AG08396 (cell line): ENCODE results near the gene RPA1.

ENCODE experiments used
- DNase-seq: peaks from one replicate; pipeline ENCODE4 v3.0.0; 2012; ENCODE audit warnings: low spot score, mixed read lengths

The RPA1 gene

DNA sequence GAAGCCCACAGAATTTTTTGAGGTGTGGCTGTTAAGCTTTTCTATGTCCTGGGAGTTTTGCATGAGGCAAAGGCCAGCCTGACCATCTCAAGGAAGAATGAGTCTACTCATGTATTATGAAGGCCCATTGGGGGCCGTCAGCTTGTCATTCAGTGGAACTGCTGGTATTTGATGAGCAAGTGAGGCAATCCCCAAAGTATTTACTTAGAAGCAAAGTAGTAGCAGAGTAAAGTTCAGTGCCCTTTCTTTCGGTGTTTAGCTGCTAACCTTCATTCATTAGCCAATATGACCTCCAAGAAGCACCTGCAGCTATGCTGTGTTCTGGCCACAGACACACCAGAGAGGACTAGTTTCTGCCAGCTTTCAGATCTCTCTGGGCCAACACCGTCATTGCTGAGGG, 80.2 kb downstream of the RPA1 start:
- DNase-seq = no peak

DNA sequence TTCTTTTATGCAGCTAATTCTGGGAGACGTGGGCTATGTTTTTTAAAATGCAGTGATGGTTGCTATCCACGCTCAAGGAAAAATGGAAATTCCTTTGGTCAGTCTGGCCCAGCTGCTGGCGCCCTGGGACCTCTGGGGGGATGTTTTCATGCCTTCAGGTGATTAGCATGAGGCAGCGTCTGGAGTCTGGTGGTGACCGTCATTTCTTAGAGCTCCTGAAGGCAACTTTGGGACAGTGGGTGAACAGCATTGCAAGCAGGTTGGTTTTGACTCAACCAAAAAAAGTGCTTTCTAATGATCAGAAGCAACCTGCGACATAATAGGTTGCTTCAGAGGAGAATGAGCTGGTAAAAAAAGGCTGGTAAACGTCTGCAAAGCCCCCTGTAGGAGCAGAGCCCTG, 82.3 kb downstream of the RPA1 start:
- DNase-seq = no peak

DNA sequence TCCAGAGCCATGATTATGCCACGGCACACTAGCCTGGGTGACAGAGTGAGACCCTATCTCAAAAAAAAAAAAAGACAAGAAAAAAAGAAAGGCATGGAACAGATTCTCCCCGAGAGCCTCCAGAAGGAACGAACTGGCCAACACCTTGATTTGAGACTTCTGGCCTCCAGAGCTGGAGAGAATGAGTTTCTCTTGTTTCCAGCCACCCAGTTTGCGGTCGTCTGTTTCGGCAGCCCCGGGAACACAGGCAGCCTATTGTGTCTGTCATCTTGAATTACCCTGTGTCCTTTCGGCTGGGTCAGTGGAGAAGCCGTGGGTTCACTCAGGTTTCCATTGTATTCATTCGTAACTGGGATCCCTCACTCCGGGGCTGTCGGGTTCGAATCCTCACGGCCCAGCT, 83.9 kb downstream of the RPA1 start:
- DNase-seq = no peak

DNA sequence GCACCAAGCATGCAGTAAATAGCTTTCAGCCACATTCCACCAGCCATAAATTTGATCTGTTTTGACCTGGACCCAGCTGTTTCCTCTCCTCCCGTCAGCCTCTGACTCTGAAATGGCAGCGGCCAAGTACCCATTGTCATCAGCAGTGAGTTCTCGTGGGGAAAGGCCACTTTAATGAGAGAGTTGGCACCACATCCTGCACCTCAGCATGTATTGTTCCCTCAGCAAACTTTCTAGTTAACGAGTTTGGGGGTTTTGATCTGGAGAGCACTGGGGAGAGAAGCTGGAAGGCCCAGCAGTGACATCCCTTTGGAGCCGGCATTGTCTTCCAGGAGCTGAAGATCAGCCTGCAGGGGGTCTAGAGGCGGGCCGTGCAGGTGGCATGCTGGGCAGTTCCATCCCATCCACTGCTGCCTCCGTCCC, 84.9 kb downstream of the RPA1 start:
- no peak for DNase-seq

DNA sequence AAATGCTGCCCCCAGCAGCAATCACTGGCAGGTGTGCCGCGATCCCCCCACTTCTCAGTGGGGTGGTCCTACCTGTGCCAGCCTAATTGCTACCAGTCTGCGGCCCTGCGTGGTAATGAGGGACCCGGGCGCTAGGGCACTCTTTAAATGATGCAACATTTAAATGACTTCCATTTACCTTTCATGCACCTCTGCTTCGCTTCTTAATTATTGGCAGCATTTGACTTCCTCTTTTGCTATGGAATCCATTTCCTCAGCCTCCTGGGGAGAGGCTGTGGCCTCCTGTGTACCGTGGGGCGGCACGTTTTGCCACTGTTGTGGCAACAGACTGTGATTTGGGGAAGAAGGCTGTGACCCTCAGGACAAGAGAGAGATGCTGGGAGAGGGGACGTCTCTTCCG, 86.1 kb downstream of the RPA1 start:
- no peak for DNase-seq

DNA sequence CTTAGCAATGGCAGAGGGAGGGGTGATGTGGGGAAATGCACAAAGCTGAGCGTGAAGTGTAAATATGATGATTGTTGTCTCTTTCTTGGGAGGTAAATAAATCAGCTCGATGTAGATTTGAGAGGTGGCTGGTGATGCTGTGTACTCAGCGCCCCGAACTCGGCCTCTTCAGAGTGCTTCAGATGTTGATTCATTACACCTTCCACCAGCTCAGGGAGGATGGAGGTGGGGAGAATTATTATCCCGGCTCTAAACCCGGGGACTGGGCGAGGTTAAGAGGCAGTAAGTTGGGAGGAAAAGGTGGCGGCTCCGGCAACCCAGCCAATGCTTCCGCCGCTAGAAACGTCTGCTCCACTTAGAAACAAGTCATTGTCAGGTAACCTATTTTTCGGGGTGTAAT, 86.5 kb downstream of the RPA1 start:
- no peak for DNase-seq

DNA sequence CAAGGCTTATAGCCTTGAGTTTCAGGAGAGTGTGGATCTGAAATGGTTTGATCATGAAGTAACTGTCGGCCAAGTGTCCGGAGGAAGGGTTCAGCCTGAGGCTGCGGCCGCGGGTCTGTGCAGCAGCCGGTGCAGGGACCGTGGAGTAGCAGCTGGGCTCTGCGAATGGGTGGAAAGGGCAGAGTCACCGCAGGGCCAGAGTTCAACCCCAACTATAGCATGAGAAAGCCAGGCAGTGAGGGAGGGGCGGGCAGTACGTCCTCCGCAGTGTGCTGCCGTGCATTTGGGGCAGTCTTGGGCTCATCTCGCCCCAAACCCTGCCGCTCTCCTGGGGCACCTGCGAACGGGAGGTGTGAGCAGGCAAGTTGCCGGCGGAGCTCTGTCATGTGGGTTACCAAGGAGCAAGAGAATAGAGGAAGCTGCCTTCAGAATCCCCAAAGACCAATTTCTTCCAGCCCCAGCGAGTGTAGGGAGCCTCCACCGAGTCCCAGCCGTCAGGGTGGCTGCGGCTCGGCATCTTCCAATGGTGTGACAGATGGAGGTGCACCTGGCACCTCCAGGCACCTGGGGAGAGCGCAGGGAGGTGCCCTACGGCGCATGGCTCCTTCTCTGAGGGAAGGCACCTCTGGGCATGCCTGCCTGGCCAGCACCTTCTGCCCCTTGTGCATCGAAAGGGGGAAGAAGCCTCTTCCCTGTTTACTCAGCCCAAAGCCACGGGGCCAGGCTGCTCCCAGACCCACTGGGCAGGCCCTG, 87.3 kb downstream of the RPA1 start:
- DNase-seq = no peak

DNA sequence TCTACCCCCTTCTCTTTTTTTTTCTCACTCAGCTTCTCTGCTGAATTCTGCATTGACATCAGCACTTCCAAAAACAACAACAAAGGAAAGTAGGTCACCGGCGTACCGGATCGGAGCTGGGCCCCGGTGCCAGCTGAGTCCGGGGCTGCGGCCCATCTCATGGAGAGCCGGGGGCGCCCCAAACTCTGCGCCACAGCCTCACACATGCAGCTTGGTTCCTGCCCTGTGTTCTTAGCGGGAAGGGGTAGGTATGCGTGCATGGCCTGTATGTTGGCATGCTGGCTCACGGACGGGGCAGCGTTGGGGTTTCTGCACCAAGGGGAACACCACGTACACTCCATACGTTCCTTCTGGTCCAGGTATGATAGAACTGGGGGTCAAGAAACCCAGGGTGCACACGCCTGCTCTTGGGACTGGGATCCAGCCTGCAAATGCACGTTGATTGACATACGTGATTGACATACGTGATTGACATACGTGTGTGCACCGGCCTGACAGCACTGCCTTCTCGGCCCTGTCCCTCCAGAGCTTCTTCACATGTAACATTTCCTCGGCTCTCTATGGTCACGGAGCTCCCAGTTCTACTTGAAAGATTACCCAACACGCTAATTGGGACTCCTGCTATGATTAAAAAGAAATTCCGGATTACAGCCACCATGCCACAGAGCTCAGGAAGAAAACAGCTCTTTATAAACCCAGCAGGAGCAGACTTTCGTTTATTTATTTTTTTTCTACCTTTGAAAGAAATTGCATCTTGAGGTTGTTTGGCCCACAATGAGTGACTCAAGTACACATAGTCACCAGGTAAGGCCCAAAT, 88.7 kb downstream of the RPA1 start:
- DNase-seq = no peak

DNA sequence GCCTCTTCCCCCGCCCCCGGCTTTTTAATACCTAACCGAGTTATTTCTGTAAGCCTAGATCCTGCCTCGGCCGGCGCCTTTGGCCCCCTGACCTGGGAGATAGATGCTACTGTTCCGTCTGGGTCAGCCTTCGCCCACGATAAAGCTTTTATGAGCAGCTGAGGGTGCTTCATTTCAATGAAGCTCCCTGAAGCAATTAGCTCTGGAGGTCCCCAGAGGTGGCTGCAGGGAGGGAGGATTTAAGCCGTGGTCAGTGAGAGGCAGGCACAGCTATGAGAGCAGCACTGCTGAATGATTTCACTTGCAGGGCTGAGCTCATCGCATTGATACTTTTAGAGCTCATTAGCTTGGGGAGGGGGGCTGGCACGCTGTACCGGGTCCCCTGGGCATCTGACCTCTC, 89.4 kb downstream of the RPA1 start:
- DNase-seq = no peak

DNA sequence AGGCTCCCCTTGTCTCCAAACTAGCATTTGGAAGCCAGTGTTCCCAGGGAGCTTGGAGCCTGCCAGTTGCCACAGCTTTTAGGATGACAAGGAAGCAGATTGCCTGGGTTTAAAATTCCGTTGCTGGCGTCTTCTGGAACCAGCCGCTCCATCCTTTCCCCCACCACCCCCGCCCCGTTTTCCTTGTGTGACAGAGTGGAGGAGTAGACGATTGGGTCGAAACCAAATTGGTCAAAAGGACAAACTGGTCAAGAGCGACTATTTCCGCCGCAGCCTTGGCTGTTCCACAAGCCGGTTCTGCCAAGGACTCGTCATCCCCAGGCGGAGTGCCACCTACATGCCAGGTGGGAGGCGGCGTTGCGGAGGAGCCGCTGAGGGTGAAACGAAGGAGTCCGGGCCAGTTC, 91.1 kb downstream of the RPA1 start:
- no peak for DNase-seq

DNA sequence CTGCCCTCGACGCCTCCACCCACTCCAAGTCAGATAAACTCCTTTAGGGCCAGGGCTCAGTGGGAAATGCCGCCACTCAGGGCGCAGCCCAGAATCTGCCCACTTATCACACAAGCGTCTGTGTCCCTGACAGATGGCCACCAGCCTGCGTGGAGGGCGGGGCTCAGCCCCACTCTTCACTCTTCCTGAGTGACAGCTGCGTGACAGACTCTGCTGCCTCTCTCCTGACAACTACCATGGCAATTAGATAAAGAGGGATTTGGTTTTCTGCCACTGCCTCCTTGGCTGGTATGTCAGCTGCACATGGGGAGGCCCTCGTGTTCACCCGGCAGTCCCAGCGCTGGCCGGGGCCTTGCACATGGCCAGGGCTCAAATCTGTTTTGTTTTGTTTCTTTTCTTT, 99.2 kb downstream of the RPA1 start:
- no peak for DNase-seq

DNA sequence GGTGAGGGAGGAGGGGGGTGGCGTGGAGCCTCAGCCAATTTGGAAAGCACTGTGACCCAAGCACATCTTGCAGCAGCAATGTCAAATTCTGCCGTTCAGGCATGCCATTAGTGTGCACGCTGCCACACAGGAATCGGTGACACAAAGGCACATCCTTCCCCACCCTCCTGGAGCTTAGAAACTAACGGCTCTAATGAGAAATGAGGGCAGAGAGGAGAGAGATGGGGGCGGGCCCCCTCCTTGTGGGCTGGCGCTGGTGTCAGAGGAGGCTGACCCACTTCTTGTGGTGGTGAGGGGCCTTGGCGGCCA, 100.5 kb downstream of the RPA1 start:
- DNase-seq = no peak

DNA sequence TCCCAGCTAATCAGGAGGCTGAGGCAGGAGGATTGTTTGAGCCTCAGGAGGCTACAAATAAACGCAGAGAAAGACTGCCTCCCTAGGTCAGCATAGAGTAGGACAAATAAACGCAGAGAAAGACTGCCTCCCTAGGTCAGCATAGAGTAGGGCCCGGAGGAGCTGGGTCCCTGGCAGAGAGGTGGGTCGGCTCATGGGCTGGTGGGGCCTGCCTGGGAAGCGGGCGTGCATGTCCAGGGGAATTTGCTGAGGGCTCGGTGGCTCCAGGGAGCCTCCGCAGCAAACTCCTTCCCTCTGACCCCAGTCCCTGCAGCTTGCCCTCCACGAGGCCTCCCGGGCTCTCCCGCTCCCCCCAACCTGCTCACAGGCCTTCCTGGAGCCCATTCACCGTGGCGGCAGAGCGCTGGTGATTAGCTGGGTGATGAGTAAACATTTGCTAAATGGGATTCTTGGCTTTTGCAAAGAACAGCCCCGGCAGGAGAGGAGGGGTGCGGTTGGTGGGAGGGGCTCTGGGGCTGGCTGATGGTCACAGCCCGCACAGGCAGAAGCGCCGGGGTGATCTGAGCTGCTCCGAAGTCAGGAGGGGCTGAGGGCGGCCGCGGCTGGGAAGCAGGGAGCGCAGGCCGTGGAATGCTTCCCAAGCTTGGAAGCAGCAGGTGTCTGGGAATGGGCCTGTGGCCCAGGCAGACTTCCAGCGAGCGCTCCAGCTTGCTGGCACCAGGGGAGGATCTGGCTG, 102.2 kb downstream of the RPA1 start:
- peak; percentile 47 for DNase-seq

DNA sequence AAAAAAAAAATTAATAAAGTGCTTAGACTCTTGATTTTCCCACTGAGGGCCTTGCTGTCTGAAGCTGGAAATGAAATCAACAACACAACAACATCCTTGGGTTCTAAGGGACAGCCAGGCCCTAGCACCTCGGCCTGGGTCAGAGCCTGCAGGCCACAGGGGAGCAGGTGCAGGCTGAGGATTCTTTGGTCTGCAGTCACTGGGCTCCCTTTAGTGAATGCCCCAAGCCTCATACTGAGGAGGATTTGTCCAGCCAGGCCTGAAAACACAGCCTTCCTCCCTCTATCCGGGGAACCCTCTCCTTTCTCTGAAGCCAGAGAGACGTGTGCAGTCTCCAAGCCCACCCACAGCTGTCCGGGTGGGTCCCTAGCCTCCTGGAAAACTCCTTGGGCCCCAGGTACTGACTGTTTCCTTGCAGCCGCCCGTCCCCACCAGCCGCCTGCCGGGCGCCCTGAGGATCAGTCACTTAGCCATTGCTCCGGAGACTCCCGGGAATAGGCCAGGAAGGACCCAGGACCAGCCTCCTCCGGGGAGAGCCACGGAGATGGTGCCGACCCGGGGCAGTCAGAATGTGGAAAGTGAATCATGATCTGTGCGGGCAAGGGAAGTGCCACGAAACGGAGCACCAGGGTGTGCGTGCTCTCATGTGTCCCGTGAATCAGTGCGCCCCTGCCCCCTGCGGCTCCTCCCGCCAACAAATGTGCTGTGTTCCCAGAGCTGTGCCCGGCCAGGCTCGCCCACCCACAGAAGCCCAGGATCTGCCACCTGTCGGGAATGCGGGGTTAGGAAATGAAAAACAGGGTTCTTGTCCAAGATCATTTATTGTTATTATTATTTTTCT, 104.3 kb downstream of the RPA1 start:
- no peak for DNase-seq

DNA sequence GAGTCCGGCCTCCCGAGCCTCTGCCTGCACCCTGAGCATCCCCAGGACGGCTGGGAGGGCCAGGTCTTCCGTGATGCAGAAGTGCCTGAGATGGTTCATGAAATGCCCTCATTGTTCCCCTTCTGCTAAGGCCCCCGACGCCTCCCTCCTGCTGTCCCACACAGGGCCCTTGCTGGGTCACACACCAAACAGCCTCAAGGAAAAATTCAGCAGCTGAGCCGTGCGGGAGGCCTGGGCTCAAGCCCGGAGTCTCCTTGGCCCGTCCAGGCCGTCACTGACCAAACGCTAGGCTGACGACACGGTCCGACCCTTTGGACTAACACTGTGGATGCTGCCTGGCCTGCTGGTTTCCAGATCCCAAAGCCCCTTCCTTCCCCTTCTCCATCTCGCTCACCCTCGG, 105.1 kb downstream of the RPA1 start:
- no peak for DNase-seq

DNA sequence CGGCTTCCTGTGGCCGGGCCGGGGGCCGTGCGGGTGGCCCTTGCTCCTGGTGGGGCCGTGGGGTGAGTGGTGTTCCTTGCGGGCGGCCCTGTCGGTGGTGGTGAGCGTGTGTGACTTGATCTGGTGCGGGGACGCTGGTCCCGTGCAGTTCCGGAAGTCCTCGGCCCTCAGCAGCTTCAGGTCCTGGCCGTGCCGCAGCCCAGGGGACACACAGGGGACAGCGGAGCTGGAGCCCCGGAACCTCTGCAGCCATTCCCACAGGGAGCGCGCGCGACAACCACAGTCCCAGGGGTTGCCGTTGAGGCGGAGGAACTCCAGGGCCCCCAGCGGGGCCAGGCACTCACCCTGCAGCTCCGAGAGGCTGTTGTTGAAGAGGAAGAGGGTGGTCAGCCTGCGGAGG, 107.0 kb downstream of the RPA1 start:
- no peak for DNase-seq

DNA sequence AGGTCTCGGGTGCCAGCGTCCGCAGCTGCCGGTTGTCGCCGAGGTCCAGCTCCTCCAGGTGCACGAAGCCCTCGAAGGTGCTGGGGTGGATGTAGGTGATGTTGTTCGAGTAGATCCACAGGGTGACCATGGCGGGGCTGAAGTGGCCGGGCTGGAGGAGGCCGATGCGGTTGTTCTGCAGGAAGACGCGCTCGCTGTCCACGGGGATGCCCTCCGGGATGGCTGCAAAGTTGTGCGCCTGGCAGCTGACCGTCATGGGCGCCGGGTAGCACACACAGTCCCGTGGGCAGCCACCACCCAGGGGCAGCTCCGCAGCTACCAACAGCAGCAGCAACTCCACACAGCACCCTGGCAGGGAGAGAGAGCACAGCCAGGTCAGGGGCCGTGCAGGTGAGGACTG, 107.7 kb downstream of the RPA1 start:
- no peak for DNase-seq

DNA sequence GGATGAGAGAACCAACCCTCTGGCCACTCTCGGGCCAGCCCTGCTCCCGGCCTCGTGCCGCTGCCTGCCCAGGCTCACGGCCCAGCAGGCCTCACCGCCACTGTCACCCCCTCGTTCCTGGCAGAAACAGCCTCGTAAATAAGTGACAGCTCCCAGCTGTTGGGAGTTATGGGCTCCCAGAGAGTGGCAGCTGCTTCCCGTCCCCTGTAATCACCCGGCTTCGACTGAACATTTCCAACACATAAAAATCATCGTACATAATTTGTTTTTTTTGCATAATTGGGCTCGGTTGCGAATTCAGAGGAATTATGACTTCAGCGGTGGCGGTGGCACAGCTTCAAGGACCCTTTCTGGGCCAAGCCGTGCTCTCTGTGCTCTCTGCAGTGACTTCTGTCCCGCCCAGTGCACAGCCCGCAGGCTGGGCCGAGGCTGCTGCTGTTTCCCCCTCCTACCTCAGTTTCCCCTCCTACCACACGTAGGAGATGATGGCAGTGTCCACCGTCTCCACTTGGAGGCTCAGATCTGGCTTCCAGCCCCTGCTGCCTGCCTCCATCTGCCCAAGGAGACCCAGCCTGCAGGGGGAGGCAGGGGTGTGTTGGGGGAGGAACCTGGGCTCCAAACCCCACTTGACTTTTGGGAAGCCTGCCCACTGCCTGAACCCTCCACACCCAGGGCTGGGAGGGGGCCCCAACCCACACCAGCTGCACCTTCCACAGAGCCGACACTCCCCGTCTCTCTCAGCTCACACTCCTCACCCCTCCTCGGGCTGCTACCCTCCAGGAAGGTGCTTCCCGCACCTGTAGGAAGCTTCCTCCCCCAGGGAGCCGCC, 110.4 kb downstream of the RPA1 start:
- DNase-seq = peak; percentile 52

DNA sequence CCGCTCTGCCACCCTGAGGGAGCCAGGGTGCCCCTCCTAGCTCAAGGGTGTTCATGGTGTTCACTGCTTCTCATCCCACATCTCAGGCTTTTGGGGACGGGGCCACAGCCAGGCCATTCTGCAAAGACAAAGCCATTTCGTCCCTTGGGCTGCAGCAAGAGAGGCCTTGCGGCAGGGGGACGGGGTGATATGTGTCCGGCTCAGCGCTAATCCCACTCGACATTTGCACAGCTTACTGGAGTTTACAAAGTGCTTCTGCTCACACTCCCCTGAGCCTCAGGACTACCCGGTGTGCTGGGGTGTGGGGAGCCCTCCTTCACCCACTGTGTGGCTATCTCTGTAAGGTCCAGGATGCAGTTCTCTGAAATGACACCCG, 111.0 kb downstream of the RPA1 start:
- no peak for DNase-seq

DNA sequence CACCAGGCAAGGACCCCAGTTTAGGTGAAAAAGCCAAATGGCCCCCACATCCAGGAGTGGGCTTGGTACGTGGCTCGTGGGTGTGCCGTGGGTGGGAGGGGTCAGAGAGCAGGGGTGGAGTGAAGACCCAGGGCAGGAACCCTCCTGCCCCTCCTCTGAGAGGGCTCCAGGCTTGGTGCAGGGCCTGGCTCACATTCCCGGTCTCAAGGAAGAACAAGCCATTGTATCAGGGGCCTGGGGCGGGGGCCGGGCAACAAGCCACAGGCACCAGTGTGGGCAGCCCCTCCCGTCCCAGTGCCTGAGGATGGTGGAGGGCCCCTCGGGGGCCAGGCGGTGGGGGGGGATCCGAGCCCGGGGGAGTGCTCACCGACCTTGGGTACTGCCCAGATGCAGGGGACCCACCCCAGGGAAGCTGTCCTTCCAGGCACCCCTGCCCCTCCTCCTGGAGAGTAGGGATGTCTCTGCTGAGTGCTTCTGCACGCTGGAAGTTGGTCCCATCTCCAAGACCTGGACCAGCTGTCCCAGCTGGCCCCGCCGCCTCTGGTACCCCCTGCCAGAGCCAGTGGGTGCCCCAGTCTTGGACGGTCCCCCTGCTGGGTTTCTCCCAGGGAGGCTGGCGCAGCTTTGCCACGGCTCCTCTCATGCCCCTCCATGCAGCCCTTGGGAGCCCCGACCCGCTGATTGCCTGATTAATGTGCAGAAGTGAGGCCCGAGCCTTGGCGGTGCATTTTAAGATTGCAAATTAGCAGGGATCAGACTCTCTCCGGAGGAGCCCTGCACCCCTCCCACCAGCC, 111.7 kb downstream of the RPA1 start:
- no peak for DNase-seq

DNA sequence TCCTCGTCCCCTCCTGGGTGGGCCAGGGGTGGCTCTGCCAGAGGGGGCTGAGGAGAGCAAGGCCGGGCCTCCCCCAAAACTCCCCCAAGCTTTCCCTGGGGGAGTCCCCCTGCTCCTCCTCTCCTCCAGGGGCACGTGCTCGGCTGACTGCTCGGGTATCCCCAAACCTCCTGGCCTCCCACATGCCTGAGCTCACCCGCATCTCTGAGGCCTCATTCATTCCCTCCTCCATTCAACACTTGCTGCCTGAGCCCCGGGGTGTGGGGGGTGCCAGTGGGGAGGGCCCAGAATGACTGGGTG, 112.2 kb downstream of the RPA1 start:
- no peak for DNase-seq
